Activated T-helper 1 cell treated with anti-CD3 and anti-CD28 coated beads, Interleukin-2, amount 50 U/mL, for 16 hours (primary cell): Measurements from ENCODE around the gene PRMT7.
A peak's percentile ranks its signal among the peaks of the same experiment; 100 is the strongest.

ENCODE experiments used
- DNase-seq, 2 donors: peaks; one replicate each; pipeline ENCODE4 v3.0.0-alpha.2; 2020; ENCODE audit warnings: low read depth in 1 of 2, low spot score in 1 of 2

Gene PRMT7

GRCh38 chr16:68389006-68389405 is 78.2 kb downstream of the PRMT7 start:
- DNase-seq, result no peak

- DNase-seq, result no peak
Observed at GRCh38 chr16:68389750-68390371, 79.0 kb downstream of the PRMT7 start.

GRCh38 chr16:68393333-68393732 is 82.5 kb downstream of the PRMT7 start:
- no peak for DNase-seq

GRCh38 chr16:68395167-68395786 is 84.5 kb downstream of the PRMT7 start:
- no peak for DNase-seq

GRCh38 chr16:68395815-68396214 is 85.0 kb downstream of the PRMT7 start:
- DNase-seq, result no peak

- DNase-seq, result peak; percentile 17 to 24
Observed at GRCh38 chr16:68396481-68396880, 85.7 kb downstream of the PRMT7 start.

- no peak for DNase-seq
Observed at GRCh38 chr16:68397710-68398201, 86.9 kb downstream of the PRMT7 start.

- DNase-seq, result no peak
Observed at GRCh38 chr16:68399456-68399855, 88.6 kb downstream of the PRMT7 start.

- DNase-seq, result no peak
Observed at GRCh38 chr16:68400083-68400923, 89.5 kb downstream of the PRMT7 start.

GRCh38 chr16:68400924-68401460 is 90.2 kb downstream of the PRMT7 start:
- DNase-seq, result no peak

GRCh38 chr16:68401871-68402747 is 91.3 kb downstream of the PRMT7 start:
- no peak for DNase-seq

- DNase-seq, result no peak
Observed at GRCh38 chr16:68402748-68403040, 91.9 kb downstream of the PRMT7 start.

- DNase-seq, result no peak
Observed at GRCh38 chr16:68403177-68403576, 92.4 kb downstream of the PRMT7 start.

- DNase-seq, result no peak
Observed at GRCh38 chr16:68403704-68404103, 92.9 kb downstream of the PRMT7 start.

GRCh38 chr16:68404736-68405345 is 94.0 kb downstream of the PRMT7 start:
- DNase-seq, result no peak

- DNase-seq, result no peak
Observed at GRCh38 chr16:68406458-68407152, 95.8 kb downstream of the PRMT7 start.
